NOMO-1 treated with DMSO at 0.1 percent for 48 hours (cell line): ENCODE measurements around the gene CALR.
"Not testable (repeated sequence)": the region's sequence is repeated elsewhere in the genome, so short reads cannot be mapped to it uniquely, and the experiment has no call there.

Source experiments
- DNase-seq: peaks from one replicate; lab custom pipeline; 2025; ENCODE audit not compliant: unreplicated experiment; lab: John Stamatoyannopoulos, UW

Gene CALR

DNA sequence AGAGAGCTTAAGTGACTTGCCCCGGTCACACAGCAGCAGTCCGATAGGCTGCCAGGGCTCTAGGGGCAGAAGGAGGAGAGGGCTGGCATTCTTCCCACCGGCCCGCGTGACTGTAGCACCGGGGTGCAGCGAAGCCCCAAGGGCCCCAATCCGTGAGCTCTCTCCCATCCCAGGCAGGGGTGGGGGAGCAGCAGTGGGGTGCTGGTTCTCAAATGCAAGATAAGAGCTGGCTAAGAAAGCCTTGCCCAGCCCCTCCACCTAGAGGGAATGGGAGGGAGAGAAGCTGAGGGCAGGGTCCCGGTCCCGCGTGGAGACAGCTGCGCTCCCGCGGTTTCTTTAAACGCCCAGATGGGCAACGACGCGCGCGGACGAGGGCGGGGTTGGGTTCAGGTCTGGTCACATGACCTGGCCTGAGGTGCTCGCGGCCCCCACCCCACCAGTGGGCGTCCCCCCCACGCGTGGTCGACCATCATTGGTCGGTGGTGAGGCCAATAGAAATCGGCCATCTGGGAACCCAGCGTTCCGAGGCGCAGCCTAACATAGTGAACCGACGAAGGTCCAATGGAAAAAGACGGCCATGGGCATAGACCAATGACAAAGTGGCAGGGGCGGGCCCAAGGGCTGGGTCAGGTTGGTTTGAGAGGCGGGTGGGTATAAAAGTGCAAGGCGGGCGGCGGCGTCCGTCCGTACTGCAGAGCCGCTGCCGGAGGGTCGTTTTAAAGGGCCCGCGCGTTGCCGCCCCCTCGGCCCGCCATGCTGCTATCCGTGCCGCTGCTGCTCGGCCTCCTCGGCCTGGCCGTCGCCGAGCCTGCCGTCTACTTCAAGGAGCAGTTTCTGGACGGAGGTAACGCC is at the start of gene CALR:
Gene CALR (plus strand): TSS at position 683 of the 852 bp plus-strand sequence. CDS start 71 bp downstream, at position 754.
- DNase-seq: peak; percentile 99

DNA sequence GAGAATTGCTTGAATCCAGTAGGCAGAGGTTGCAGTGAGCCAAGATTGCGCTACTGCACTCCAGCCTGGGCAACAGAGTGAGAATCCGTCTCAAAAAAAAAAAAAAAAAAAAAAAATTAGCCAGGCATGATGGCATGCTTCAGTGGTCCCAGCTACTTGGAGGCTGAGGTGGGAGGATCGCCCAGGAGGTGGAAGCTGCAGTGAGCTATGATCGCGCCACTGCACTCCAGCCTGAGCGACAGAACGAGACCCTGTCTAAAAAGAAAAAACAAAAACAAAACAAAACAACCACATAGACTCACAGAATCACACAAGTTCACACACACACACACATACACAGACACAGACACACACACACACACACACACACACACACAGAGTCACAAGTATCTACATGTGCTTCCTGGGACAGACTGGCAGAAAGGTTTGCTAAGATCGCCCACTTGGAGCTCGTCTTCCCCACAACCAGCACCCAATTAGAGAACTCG is 48.1 kb upstream of the CALR start:
- DNase-seq: not testable (repeated sequence)

DNA sequence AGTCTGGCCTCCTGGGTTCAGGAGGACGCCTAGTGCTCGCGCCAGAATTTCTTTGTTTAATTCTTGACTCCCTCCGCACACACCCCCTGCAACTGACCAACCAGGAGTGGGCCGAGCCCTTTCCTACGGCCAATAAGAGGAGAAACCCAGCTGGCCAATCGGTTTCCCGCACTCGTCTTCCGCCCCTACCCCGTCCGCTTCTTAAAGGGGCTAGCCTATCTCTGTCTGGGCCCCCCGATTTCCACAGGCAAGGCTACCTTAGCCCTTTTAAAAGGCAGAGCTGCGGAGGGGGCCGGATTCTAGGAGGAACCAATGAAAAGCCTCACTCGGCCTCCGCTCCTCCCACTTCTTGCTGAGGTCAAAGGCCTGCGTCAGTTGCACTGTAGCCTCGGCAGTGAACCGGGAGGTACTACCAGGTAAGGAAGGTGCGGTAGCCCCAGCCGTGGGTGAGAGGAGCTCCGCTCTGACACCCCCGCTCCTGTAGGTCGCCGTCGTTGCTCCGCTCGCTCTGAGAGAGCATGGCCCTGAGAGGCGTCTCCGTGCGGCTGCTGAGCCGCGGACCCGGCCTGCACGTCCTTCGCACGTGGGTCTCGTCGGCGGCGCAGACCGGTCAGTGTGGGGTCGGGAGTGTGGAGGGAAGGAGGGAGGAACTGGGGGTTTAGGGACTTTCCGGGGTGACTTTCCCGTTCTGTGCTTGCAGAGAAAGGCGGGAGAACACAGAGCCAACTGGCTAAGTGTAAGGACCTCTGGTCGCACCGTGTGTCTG is 47.4 kb upstream of the CALR start, which contains the start of gene GCDH:
Gene GCDH (plus strand): TSS at position 374 of the 766 bp plus-strand sequence. CDS start 145 bp downstream, at position 519.
- peak; percentile 100 for DNase-seq

GRCh38 chr19:12891553-12892021 is 46.8 kb upstream of the CALR start:
- no peak for DNase-seq

- DNase-seq: no peak
These were observed 44.8 kb upstream of the CALR start for GRCh38 chr19:12893582-12893981.

DNA sequence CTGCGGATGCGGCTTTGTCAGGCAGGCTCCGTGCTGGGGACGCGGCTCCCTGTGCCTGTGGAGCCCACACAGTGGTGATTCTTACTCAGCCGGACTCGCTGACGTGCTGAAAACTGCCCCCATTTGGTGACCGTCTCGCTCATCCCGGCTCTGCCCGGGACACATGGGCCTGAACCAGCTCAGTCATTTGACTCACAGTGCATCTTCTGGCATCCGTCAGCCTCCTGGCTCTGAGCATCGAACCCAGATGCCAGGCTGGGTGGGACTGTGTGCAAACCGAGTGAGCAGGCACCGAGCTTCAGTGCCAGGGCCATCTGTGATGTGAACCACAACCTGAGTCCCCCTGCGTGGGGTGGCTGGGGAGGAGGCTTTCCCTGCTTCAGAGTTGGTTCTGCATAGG is 41.9 kb upstream of the CALR start:
- no peak for DNase-seq

GRCh38 chr19:12899891-12900518 is 38.4 kb upstream of the CALR start:
- no peak for DNase-seq

GRCh38 chr19:12907166-12907565 is 31.2 kb upstream of the CALR start:
- no peak for DNase-seq

- DNase-seq: no peak
These were observed 25.8 kb upstream of the CALR start for GRCh38 chr19:12912571-12912970.

DNA sequence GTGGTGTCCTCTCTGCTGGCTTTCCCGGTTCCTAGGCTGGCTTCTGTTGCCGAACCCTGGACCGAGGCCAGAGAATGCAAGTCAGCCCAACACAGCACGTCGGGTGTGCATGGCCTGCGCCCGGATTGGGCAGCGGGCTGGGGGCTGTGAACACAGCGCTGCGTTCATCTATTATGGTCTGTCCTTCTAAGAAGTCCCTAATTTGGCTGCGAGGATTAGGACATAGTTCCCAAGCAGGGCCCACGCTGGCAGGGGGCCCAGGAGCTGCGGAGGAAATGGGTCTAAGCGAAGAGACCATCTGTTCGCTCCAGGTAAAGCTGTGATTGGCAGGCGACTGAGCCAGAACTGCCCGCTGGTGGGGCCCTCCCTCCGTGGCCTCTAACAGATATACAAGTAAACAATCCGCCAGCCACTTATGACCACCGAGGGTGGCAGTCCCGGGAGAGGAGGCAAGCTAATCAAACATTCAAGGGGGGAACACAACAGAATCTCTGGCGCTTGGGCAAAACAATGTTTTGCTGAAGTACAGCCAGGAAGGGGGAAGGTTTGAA is 25.3 kb upstream of the CALR start:
- no peak for DNase-seq

DNA sequence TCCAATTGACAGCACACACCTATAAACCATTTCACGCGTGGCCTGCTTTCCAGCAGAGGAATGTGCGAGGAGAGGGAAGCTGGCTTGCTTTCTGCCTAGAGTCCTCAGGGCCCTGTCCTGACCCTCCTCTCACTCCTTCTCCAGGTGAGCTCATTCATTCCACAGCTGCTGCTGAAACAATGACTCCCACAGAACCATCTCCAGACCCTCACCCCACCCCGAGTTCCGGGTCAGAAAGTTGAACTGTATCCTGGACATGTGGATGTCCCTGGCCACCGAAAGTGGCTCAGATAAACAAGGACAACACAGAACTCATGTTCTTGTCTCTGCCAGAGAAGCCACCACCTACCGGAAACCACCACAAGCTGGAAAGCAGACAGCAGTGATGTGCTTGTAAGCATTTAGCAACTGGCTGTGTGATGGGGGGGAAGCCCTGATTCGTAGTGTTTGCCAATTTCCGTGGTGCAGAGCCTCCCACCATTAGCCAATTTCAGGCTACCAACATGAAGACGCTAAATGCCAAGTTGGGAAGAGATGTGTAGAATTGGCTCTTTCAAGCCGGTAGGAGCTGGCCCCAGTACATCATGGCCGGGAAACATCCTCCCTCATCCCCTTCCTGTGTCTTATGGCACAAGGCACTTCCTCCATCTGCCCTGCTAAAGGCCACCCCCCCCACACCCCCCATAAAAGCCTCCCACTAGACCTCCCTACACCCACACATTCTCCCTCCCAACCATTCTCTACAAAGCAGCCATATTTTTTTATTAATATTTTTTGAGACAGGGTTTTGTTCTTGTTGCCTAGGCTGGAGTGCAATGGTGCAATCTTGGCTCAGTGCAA is 24.3 kb upstream of the CALR start:
- DNase-seq: peak; percentile 68

- not testable (repeated sequence) for DNase-seq
These were observed 22.5 kb upstream of the CALR start for GRCh38 chr19:12915860-12916259.

DNA sequence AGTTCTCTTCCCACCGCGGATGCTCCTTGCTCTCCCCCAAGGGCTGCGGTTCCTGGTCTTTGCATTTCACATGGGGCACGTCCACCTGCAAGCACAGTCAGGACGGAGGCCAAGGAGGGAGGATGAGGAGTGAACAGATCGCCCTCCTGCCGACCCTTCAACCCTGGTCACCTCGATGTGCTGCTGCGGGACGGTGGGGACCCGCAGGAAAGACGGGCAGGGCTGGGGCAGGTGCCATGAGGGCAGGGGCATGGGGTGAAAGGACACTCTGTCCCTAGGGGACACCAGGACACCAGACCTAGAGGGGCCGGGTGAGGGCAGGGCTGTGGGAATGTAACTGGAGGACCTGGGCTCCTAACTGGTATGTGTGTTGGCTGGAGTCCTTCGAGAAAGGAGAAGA is 20.2 kb upstream of the CALR start:
- DNase-seq: no peak

DNA sequence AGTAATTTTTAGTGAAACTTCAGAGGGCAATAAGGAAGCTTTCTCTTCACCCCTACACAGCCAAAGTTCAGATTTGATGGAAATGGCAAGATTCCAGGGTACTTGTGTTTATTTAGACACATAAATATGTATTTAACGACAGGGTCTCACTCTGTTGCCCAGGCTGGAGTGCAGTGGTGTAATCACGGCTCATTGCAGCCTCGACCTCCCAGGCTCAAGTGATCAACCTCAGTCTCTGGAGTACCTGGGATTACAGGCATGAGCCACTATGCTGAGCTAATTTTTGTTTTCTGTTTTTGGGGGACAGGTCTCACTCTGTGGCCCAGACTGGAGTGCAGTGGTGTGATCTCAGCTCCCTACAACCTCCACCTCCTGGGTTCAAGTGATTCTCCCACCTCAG is 17.4 kb upstream of the CALR start:
- DNase-seq: no peak

DNA sequence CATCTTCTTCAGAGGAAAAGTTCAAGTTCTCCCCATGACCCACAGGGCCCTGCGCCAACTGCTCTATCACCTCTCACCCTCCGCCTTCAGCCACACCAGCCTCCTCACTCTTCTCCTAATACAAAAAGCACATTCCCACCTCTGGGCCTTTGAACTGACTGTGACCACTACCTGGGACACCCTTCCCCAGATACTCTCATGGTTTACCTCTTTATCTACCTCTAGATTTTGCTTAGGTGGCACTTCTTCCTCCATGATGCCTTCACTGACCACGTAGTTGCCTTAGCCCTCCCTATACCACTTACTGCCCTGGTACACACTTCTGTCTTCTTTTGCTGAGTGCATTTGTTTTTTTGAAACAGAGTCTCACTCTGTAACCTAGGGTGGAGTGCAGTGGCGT is 15.4 kb upstream of the CALR start:
- DNase-seq: no peak

DNA sequence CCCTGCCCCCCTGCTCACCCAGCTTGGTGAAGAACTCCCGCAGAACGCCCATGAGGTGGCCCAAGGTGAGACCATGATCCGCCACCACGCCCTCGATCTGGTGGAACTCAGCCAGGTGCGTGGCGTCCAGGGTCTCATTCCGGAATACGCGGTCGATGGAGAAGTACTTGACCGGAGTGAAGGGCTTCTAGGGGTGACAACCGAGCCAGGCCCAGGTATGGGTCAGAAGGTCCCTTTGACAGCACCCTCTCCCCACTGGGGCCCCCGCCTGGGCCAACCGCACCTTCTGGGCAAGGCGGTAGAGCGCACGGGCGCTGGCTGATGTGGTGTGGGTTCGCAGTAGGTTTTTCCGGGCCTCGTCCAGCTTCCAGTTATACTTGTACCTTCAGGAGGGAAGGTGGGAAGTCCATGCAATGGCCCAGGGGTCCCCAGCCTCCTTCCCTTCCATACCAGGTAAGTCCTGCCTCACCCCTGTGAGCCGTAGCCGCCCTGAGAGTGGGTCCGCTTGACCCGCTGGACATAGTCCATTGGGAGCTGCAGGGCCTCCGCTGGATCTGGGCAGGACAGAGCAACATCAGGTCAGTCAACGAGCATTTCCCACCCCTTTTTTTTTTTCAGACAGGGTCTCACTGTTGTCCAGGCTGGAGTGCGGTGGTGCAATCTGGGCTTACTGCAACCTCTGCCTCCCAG is 13.6 kb upstream of the CALR start:
- DNase-seq: no peak

DNA sequence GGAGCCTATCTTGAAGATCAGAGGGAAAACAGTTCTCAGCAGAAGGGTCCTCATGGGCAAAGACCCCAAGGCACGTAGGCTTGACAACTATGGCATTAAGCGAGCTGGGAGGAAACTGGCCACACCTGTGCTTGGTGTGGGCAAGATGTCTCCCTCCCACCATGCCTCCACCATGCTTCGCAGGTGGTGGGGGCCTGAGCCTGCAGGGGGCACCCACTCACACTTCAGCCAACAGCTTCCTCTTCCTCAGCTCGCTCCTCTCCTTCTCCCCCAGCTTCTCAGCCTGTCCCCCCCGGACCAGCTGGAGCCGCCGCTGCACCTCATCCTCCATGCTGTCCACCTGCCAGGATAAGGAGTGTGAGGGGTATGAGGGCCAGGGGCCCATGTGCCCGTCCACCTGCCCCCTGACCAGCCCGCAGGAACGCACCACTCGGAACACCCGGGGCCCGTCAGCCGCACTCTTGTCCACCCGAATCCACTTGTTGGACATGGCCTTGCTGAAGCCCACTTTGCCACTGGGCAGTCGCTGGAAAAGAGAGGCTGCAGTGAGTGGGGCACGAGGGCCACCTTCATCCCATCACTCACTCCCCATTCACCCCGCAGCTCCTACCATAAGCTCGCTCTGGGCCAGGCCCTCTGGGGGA is 8.3 kb upstream of the CALR start:
- no peak for DNase-seq

- no peak for DNase-seq
These were observed 5.8 kb upstream of the CALR start for GRCh38 chr19:12932392-12933286.
